HepG2 (cell line): ENCODE data around the gene SAPCD1. TPM values are rescaled to one million over a fixed set of nuclear protein-coding genes. Genes with fewer than 3 reads are reported as not detected.

Source experiments
- CAMTA2 ChIP-seq: sonication (generic); formaldehyde crosslinking; IDR thresholded peaks from 2 replicates; pipeline ENCODE4 v1.4.0; 2020; ENCODE audit warnings: mild to moderate bottlenecking, missing genetic modification reagents, borderline replicate concordance
- DDIT3 ChIP-seq: sonication (generic); formaldehyde crosslinking; IDR thresholded peaks from 2 replicates; pipeline ENCODE4 v1.4.0; 2020; ENCODE audit warnings: mild to moderate bottlenecking, missing genetic modification reagents
- JDP2 ChIP-seq: sonication (generic); formaldehyde crosslinking; IDR thresholded peaks from 2 replicates; pipeline ENCODE4 v1.8.1; 2022; ENCODE audit warnings: missing genetic modification reagents, borderline replicate concordance
- MAX ChIP-seq: IDR thresholded peaks from 2 replicates; pipeline ENCODE4 v1.6.1; 2012; ENCODE audit warnings: inconsistent platforms
- MEIS2 ChIP-seq: sonication (generic); formaldehyde crosslinking; IDR thresholded peaks from 2 replicates; pipeline ENCODE4 v1.9.0; 2021; ENCODE audit warnings: mild to moderate bottlenecking, missing genetic modification reagents
- NR1H2 ChIP-seq: sonication (generic); formaldehyde crosslinking; IDR thresholded peaks from 2 replicates; pipeline ENCODE4 v1.8.1; 2022; ENCODE audit warnings: low read depth, missing genetic modification reagents, borderline replicate concordance
- SMAD3 ChIP-seq: sonication (generic); formaldehyde crosslinking; IDR thresholded peaks from 2 replicates; pipeline ENCODE4 v1.4.0; 2020; ENCODE audit warnings: missing genetic modification reagents
- SNAPC2 ChIP-seq: sonication (generic); formaldehyde crosslinking; IDR thresholded peaks from 2 replicates; pipeline ENCODE4 v1.8.1; 2022; ENCODE audit warnings: mild to moderate bottlenecking, missing genetic modification reagents
- SPEN ChIP-seq: sonication (generic); formaldehyde crosslinking; IDR thresholded peaks from 2 replicates; pipeline ENCODE4 v1.5.1; 2020; ENCODE audit warnings: low read depth, mild to moderate bottlenecking, missing genetic modification reagents
- TEAD2 ChIP-seq: sonication (generic); formaldehyde crosslinking; IDR thresholded peaks from 2 replicates; pipeline ENCODE4 v1.9.0; 2021; ENCODE audit warnings: missing genetic modification reagents
- U2AF1 ChIP-seq: fragments of 200-400 bp; formaldehyde crosslinking; optimal IDR thresholded peaks from 2 replicates; pipeline ENCODE3; 2017; ENCODE audit warnings: mild to moderate bottlenecking, low read depth, low read length
- ZBTB34 ChIP-seq: sonication (generic); formaldehyde crosslinking; IDR thresholded peaks from 2 replicates; pipeline ENCODE4 v1.8.0; 2022; ENCODE audit warnings: mild to moderate bottlenecking, missing genetic modification reagents
- ZBTB42 ChIP-seq: sonication (generic); formaldehyde crosslinking; IDR thresholded peaks from 2 replicates; pipeline ENCODE4 v1.5.0; 2020; ENCODE audit warnings: mild to moderate bottlenecking, missing genetic modification reagents
- ZFP36L2 ChIP-seq: sonication (generic); formaldehyde crosslinking; IDR thresholded peaks from 2 replicates; pipeline ENCODE4 v1.4.0; 2020; ENCODE audit warnings: missing genetic modification reagents
- ZNF205 ChIP-seq: IDR thresholded peaks from 2 replicates; pipeline ENCODE4 v1.6.1; 2018; ENCODE audit warnings: missing biosample characterization, missing genetic modification reagents
- ZNF318 ChIP-seq: sonication (generic); formaldehyde crosslinking; IDR thresholded peaks from 2 replicates; pipeline ENCODE4 v1.4.0; 2020; ENCODE audit warnings: mild to moderate bottlenecking, missing genetic modification reagents
- ZNF580 ChIP-seq: IDR thresholded peaks from 2 replicates; pipeline ENCODE4 v1.6.1; 2016; ENCODE audit warnings: low read depth, borderline replicate concordance
- ZNF709 ChIP-seq: sonication (generic); formaldehyde crosslinking; IDR thresholded peaks from 2 replicates; pipeline ENCODE4 v1.5.0; 2020; ENCODE audit warnings: mild to moderate bottlenecking, missing genetic modification reagents
- ZNF768 ChIP-seq: sonication (generic); formaldehyde crosslinking; IDR thresholded peaks from 2 replicates; pipeline ENCODE4 v1.4.0; 2020; ENCODE audit warnings: missing genetic modification reagents
- polyA plus RNA-seq, 8 experiments: library from polyadenylated mRNA; depleted of rRNA in 3 of 8; stranded (reverse) in 7 of 8; unstranded in 1 of 8; fragments of >200 nt; fragmentation: Illumina TruSeq in 4 of 8; extraction: Trizol in 4 of 8; gene quantifications; 2 replicates each; pipeline versions ENCODE4 v1.2.1 to v1.2.3, GENCODE V29; 2011 to 2016; ENCODE audit warnings: low read depth in 4 of 8, missing spikeins in 1 of 8, mixed read lengths in 1 of 8; ENCODE audit not compliant: insufficient read depth in 1 of 8
- total RNA-seq, 5 experiments: library from RNA; depleted of rRNA; stranded (reverse); fragments of >200 nt; fragmentation: Illumina TruSeq; extraction: Trizol; gene quantifications; 2 replicates each; pipeline ENCODE4 v1.2.3, GENCODE V29; 2016; ENCODE audit warnings: low read depth in 1 of 5

Gene SAPCD1
- total and polyA plus RNA-seq, 2 of the 13 experiments (the other 11 are each of a cell fraction or from before 2014, with no cell fraction given): 2.5 to 3.9 TPM

- TF ChIP-seq ZBTB34 (CRISPR knock-in tag): peak; percentile 78; the same call in 1 of the 2 replicates
- peak; percentile 77; the same call in 1 of the 2 replicates for TF ChIP-seq CAMTA2 (CRISPR knock-in tag)
- TF ChIP-seq MEIS2: peak; percentile 94
- TF ChIP-seq SPEN (CRISPR knock-in tag): no peak
- TF ChIP-seq U2AF1: no peak
- TF ChIP-seq ZBTB42 (CRISPR knock-in tag): no peak
- no peak for TF ChIP-seq NR1H2
- TF ChIP-seq ZNF580 (CRISPR knock-in tag): no peak; the same call in 1 of the 2 replicates
- peak; percentile 69; the same call in 1 of the 2 replicates for TF ChIP-seq ZFP36L2
- TF ChIP-seq ZNF709 (CRISPR knock-in tag): no peak
- TF ChIP-seq SNAPC2 (CRISPR knock-in tag): peak; percentile 35; the same call in 1 of the 2 replicates
- 0 out of 2 replicates have a peak, but pooled peaks have one; percentile 73 for TF ChIP-seq ZNF205 (CRISPR knock-in tag)
- TF ChIP-seq ZNF318: no peak
- TF ChIP-seq DDIT3 (CRISPR knock-in tag): no peak
- 0 out of 2 replicates have a peak, but pooled peaks have one; percentile 13 for TF ChIP-seq SMAD3
- no peak for TF ChIP-seq TEAD2 (CRISPR knock-in tag)
- no peak for TF ChIP-seq JDP2 (CRISPR knock-in tag)
- TF ChIP-seq ZNF768 (CRISPR knock-in tag): no peak
- no peak for TF ChIP-seq MAX
These were observed 24.2 kb upstream of the SAPCD1 start (continued) for GRCh38 chr6:31737991-31738979.
